PC-3 (cell line): Measurements from ENCODE around the gene PRTFDC1. TPM values are rescaled to one million over a fixed set of nuclear protein-coding genes. Genes with fewer than 3 reads are reported as not detected.

ENCODE experiments used
- ATAC-seq: fragments of 200-7000 bp; cut with Tn5 transposase; 2 replicates; pipeline ENCODE4 v1.9.1; 2020; ENCODE audit warnings: mild to moderate bottlenecking, moderate library complexity
- BruUV-seq: library from RNA; stranded (reverse); fragments of 400-500 nt; replicated peaks from 2 replicates; lab custom pipeline; 2021; lab: Mats Ljungman, UMichigan
- CTCF ChIA-PET: fragments of 300-600 bp; sonication (Branson Sonifier 250); formaldehyde crosslinking; loops from one replicate; lab custom pipeline; 2022; ENCODE audit warnings: antibody characterized with exemption; lab: Charles Lee
- POLR2A ChIA-PET: fragments of 300-600 bp; sonication (Branson Sonifier 250); formaldehyde crosslinking; loops from one replicate; lab custom pipeline; 2022; ENCODE audit warnings: antibody characterized with exemption; ENCODE audit not compliant: unreplicated experiment; lab: Charles Lee
- DNase-seq: peaks from one replicate; pipeline ENCODE4 v3.0.0-alpha.2; 2015
- H2AFZ ChIP-seq: fragments of 300-600 bp; sonication (generic); 2 replicates; pipeline ENCODE4 v1.6.0; 2016; ENCODE audit warnings: antibody characterized with exemption, low read length
- H3F3A ChIP-seq: fragments of 300-600 bp; sonication (generic); one replicate; pipeline ENCODE4 v1.6.0; 2017; ENCODE audit warnings: antibody characterized with exemption, low read length, control low read depth, mild to moderate bottlenecking; ENCODE audit not compliant: unreplicated experiment
- H3K27ac ChIP-seq: fragments of 300-600 bp; sonication (generic); 2 replicates; pipeline ENCODE4 v1.5.1; 2016; ENCODE audit warnings: mild to moderate bottlenecking, low read length
- H3K27me3 ChIP-seq: fragments of 300-600 bp; sonication (generic); 2 replicates; pipeline ENCODE4 v1.6.1; 2016; ENCODE audit warnings: low read length, mixed read lengths
- H3K36me3 ChIP-seq: fragments of 300-600 bp; sonication (generic); 2 replicates; pipeline ENCODE4 v1.6.1; 2016; ENCODE audit warnings: low read depth, mixed run types, low read length, mixed read lengths
- H3K4me1 ChIP-seq: fragments of 300-600 bp; sonication (generic); 2 replicates; pipeline ENCODE4 v1.5.1; 2016; ENCODE audit warnings: low read length; ENCODE audit not compliant: insufficient read depth
- H3K4me2 ChIP-seq: fragments of 300-600 bp; sonication (generic); 2 replicates; pipeline ENCODE4 v1.6.0; 2016; ENCODE audit warnings: low read length
- H3K4me3 ChIP-seq: fragments of 300-600 bp; sonication (generic); 2 replicates; pipeline ENCODE4 v1.5.1; 2016; ENCODE audit warnings: mild to moderate bottlenecking, low read length, mixed read lengths
- H3K79me2 ChIP-seq: fragments of 300-600 bp; sonication (generic); 2 replicates; pipeline ENCODE4 v1.6.1; 2017; ENCODE audit warnings: low read length, mixed read lengths
- H3K9ac ChIP-seq: fragments of 300-600 bp; sonication (generic); 2 replicates; pipeline ENCODE4 v1.6.0; 2016; ENCODE audit warnings: mild to moderate bottlenecking, low read length
- H3K9me2 ChIP-seq: fragments of 300-600 bp; sonication (generic); replicated peaks from 2 replicates; pipeline ENCODE4 v1.6.1; 2016; ENCODE audit warnings: mixed run types, low read length, mixed read lengths
- H3K9me3 ChIP-seq: fragments of 300-600 bp; sonication (generic); 2 replicates; pipeline ENCODE4 v1.6.1; 2016; ENCODE audit warnings: low read length, mixed read lengths
- H4K20me1 ChIP-seq: fragments of 300-600 bp; sonication (generic); 2 replicates; pipeline ENCODE4 v1.6.1; 2016; ENCODE audit warnings: low read length, mixed read lengths
- EZH2 ChIP-seq: fragments of 300-600 bp; sonication (generic); IDR thresholded peaks from one replicate; pipeline ENCODE4 v1.6.1; 2017; ENCODE audit warnings: antibody characterized with exemption, mild to moderate bottlenecking, low read length; ENCODE audit not compliant: unreplicated experiment
- EZH2phosphoT487 ChIP-seq: fragments of 300-600 bp; sonication (generic); IDR thresholded peaks from 2 replicates; pipeline ENCODE4 v1.6.1; 2018; ENCODE audit warnings: mild to moderate bottlenecking, antibody characterized with exemption, low read length, borderline replicate concordance
- intact Hi-C: fragments of 100-400 bp; cut with micrococcal nuclease; formaldehyde crosslinking; loops from 2 replicates; pipeline ENCODE4 v1.9.0; 2023
- total RNA-seq: library from RNA; depleted of rRNA; stranded (reverse); fragments of >200 nt; gene quantifications from 2 replicates; pipeline ENCODE4 v1.2.3, GENCODE V29; 2014
- TF ChIP-seq, protein P1 (sequence below): fragments of 300-600 bp; sonication (generic); conservative IDR thresholded peaks from 2 replicates; pipeline ENCODE4 v1.5.1; 2017; ENCODE audit warnings: antibody characterized with exemption, low read depth, mild to moderate bottlenecking, low read length

PRTFDC1 gene
- total RNA-seq, 1 experiment from 2014 or later = 10.2 TPM

DNA sequence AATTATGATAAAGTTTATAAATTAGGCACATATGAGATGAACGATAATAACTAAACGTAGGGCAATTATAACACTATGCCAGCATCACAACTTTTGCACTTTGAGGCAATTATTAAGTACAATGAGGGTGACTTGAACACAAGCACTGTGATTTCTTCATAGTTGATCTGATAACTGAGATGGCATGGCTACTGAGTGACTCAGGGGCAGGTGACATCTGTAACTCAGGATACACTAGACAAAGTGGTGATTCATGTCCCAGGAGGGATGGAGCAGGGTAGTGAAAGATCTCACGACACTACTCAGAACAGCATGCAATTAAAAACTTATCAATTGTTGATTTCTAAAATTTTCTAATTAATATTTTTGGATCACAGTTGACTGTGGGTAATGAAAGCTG lies 130.4 kb downstream of the PRTFDC1 start:
- Histone ChIP-seq H3K4me3 (no peak overlapping the region), H3K36me3 (no peaks in the 10 kb centered on the region), H3K9me2 (no peaks in the 10 kb centered on the region), H3K4me1 (peaks cover 53% of the 10 kb centered on the region), H2AFZ (no peak overlapping the region), H3K4me2 (no peak overlapping the region), H3K27ac (peak overlapping the region; percentile 74), H3K9me3 (no peaks in the 10 kb centered on the region), H3K79me2 (no peaks in the 10 kb centered on the region), H3F3A (no peaks in the 10 kb centered on the region), H3K9ac (no peak overlapping the region; the same call in 1 of the 2 replicates), H3K27me3 (no peaks in the 10 kb centered on the region), H4K20me1 (no peaks in the 10 kb centered on the region)
- ChIA-PET POLR2A (no interaction called here), CTCF (no interaction called here)
- TF ChIP-seq EZH2 = no peak
- no peak for TF ChIP-seq EZH2phosphoT487
- TF ChIP-seq, protein P1, sequence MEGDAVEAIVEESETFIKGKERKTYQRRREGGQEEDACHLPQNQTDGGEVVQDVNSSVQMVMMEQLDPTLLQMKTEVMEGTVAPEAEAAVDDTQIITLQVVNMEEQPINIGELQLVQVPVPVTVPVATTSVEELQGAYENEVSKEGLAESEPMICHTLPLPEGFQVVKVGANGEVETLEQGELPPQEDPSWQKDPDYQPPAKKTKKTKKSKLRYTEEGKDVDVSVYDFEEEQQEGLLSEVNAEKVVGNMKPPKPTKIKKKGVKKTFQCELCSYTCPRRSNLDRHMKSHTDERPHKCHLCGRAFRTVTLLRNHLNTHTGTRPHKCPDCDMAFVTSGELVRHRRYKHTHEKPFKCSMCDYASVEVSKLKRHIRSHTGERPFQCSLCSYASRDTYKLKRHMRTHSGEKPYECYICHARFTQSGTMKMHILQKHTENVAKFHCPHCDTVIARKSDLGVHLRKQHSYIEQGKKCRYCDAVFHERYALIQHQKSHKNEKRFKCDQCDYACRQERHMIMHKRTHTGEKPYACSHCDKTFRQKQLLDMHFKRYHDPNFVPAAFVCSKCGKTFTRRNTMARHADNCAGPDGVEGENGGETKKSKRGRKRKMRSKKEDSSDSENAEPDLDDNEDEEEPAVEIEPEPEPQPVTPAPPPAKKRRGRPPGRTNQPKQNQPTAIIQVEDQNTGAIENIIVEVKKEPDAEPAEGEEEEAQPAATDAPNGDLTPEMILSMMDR = no peak
- DNase-seq (peak; percentile 66), ATAC-seq (peak; percentile 75)
- intact Hi-C loops = no loop called here
- no TSS peak for BruUV-seq

DNA sequence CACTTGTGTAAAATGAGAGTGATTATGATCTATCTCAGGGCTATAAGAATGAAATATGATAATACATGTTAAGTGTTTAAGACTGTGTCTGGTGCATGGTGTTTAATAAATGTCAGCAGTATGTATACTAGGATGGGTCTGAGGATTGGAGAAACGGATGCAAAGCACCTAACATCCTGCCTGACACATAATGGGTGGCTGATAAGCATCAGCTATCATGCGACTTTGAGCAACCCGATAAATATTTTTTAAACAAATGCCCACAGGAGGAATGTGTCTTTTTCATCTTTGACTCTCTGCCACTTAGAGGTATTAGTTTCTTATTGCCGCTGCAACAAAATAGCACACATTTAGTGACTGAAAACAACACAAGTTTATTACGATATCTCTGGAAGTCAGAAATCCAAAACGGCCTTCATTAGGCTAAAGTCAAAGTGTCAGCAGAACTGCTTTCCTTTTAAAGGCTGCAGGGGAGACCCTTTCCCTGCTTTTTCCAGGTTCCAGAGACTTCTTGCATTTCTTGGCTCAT lies 135.5 kb downstream of the PRTFDC1 start:
- peaks cover 40% of the 10 kb centered on the region for H3K4me1 ChIP-seq
- BruUV-seq = no TSS peak
- CTCF ChIA-PET = no interaction called here
- no peaks in the 10 kb centered on the region for H3K79me2 ChIP-seq
- no peak overlapping the region for H3K9ac ChIP-seq
- ATAC-seq (no peak), DNase-seq (peak; percentile 18)
- no peaks in the 10 kb centered on the region for H3K9me2 ChIP-seq
- TF ChIP-seq EZH2 (no peak), EZH2phosphoT487 (no peak)
- TF ChIP-seq, protein P1 = no peak
- H3K27ac ChIP-seq = no peak overlapping the region
- no peaks in the 10 kb centered on the region for H4K20me1 ChIP-seq
- H2AFZ ChIP-seq = no peak overlapping the region
- no peak overlapping the region for H3K4me2 ChIP-seq
- intact Hi-C loops = no loop called here
- no peaks in the 10 kb centered on the region for H3K27me3 ChIP-seq
- H3F3A ChIP-seq = no peaks in the 10 kb centered on the region
- no peak overlapping the region for H3K4me3 ChIP-seq
- POLR2A ChIA-PET = no interaction called here
- no peaks in the 10 kb centered on the region for H3K36me3 ChIP-seq
- H3K9me3 ChIP-seq = no peaks in the 10 kb centered on the region

DNA sequence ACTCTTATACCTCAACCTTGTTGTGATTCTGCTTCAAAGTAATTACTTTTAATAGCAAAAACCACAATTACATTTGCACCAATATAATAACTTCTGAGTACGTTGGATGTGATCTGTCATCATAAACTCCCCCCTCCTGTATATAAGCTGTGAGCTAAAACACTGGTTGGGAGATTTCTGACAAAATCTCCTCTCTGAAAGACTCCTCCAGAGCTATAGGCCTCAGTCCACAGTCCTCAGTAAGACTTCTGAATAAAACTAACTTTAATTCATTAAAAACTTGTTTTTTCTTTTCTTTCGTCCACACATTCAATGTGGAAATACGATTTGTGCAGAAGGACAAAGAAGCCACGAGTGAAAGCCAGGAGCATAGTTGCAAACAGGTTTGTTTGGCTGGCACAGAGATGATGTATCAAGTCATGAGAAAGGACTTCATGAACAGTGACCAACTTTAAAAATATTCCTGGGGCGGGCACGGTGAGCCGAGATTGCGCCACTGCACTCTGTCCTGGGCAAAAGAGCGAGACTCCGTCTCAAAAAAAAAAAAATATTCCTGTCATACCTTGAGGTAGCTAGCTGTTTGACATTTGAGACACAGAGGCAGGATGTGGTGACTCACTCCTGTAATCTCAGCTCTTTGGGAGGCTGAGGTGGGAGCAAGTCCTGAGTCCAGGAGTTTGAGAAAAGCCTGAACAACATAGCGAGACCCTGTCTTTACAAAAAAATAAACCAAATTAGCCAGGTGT lies 137.7 kb downstream of the PRTFDC1 start:
- H3K9me2 ChIP-seq = no peaks in the 10 kb centered on the region
- ChIA-PET CTCF (no interaction called here), POLR2A (interaction anchor here (0.6 kb wide), 1 partner anchor 43 kb away, joined by 8 read pairs; no protein-coding TSS in a partner anchor)
- DNase-seq = peak; percentile 88
- H3K4me2 ChIP-seq = peak overlapping the region; percentile 68
- BruUV-seq = no TSS peak
- peak overlapping the region; percentile 42 for H3K9ac ChIP-seq
- no peaks in the 10 kb centered on the region for H3F3A ChIP-seq
- H3K9me3 ChIP-seq = no peaks in the 10 kb centered on the region
- no peaks in the 10 kb centered on the region for H3K79me2 ChIP-seq
- intact Hi-C loops = no loop called here
- H3K27me3 ChIP-seq = no peaks in the 10 kb centered on the region
- peak overlapping the region; percentile 81 for H3K27ac ChIP-seq
- TF ChIP-seq EZH2 (no peak), EZH2phosphoT487 (no peak)
- TF ChIP-seq, protein P1 = no peak
- peaks cover 18% of the 10 kb centered on the region for H3K4me1 ChIP-seq
- H4K20me1 ChIP-seq = no peaks in the 10 kb centered on the region
- peak overlapping the region; percentile 57; the same call in 1 of the 2 replicates for H2AFZ ChIP-seq
- peak overlapping the region; percentile 26; the same call in 1 of the 2 replicates for H3K4me3 ChIP-seq
- H3K36me3 ChIP-seq = no peaks in the 10 kb centered on the region
- peak; percentile 93 for ATAC-seq
